PC-9 (cell line): ENCODE measurements around the gene PIGR.

Experiments used
- EZH2 ChIP-seq: fragments of 200-600 bp; sonication (generic); IDR thresholded peaks from 2 replicates; pipeline ENCODE4 v1.8.0; 2017; ENCODE audit warnings: antibody characterized with exemption, low read depth
- TF ChIP-seq, protein P1 (sequence below): fragments of 200-600 bp; sonication (generic); conservative IDR thresholded peaks from 2 replicates; pipeline ENCODE4 v1.6.1; 2017; ENCODE audit warnings: mixed run types, antibody characterized with exemption, mild to moderate bottlenecking, moderate library complexity

- TF ChIP-seq, protein P1, sequence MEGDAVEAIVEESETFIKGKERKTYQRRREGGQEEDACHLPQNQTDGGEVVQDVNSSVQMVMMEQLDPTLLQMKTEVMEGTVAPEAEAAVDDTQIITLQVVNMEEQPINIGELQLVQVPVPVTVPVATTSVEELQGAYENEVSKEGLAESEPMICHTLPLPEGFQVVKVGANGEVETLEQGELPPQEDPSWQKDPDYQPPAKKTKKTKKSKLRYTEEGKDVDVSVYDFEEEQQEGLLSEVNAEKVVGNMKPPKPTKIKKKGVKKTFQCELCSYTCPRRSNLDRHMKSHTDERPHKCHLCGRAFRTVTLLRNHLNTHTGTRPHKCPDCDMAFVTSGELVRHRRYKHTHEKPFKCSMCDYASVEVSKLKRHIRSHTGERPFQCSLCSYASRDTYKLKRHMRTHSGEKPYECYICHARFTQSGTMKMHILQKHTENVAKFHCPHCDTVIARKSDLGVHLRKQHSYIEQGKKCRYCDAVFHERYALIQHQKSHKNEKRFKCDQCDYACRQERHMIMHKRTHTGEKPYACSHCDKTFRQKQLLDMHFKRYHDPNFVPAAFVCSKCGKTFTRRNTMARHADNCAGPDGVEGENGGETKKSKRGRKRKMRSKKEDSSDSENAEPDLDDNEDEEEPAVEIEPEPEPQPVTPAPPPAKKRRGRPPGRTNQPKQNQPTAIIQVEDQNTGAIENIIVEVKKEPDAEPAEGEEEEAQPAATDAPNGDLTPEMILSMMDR, result no peak; the same call in 1 of the 2 replicates
- no peak for TF ChIP-seq EZH2
Observed at GRCh38 chr1:206909161-206909882, 36.9 kb downstream of the PIGR start.
